COLO668 (cell line): ENCODE measurements around the gene NGRN.
"Not testable (repeated sequence)": the region's sequence is repeated elsewhere in the genome, so short reads cannot be mapped to it uniquely, and the experiment has no call there.

Source experiments
- DNase-seq: peaks from one replicate; lab custom pipeline; 2025; ENCODE audit not compliant: unreplicated experiment; lab: John Stamatoyannopoulos, UW

The NGRN gene

DNA sequence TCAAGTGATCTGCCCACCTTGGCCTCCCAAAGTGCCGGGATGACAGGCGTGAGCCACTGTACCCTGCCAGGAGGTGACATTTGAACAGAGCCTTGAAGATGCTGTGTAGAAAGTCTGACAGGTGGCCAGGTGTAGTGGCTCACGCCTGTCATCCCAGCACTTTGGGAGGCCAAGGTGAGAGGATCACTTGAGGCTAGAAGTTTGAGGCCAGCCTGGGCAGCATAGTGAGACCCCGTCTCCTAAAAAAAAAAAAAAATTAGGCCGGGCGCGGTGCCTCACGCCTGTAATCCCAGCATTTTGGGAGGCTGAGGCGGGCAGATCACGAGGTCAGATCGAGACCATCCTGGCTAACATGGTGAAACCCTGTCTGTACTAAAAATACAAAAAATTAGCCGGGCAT lies 13.0 kb downstream of the NGRN start:
- not testable (repeated sequence) for DNase-seq

DNA sequence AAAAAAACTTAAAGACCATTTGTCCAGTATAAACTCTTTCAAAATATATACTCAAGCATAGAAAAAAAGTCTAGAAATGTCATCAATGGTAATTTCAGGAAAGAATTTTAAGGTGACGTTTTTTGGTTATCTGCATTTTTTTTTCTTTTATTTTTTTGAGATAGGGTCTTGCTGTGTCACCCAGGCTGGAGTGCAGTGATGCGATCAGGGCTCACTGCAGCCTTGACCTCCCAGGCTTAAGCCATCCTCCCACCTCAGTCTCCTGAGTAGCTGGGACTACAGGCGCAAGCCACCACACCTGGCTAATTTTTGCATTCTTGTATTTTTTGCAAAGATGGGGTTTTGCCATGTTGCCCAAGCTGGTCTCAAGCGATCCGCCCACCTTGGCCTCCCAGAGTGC lies 15.3 kb downstream of the NGRN start:
- DNase-seq = not testable (repeated sequence)

DNA sequence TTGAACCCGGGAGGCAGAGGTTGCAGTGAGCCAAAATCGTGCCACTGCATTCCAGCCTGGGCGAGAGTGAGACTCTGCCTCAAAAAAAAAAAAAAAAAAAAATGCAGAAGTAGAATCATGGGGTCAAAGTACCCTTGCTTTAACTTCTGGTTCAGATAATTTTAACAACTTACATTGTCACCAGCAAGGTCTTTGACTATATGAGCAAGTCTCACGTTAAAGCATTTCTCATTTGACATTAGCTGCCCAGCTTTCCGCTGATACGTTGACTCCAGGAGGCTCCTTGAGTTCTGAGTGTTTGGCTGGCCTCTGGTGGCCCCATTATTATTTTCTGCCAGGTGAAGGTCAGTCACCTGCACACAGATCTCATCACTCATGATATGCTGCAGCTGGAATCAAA lies 16.2 kb downstream of the NGRN start:
- not testable (repeated sequence) for DNase-seq

DNA sequence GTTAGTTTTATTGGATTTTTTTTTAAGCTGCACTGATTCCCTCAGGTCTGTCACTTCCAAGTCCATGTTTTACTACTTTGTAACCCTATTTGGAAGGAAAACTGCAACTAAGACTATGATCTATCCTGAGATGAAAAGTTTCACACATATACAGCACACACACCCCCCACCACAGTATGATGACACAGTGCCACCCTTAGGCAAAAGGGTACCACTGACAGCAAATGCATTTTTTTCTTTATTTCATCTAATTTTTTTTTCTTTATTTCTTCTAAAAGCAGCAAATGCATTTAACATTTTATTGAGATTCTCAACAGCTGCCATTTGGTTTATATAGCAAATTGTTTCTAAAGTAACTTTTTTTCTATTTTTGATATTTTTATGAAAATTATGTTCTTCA lies 21.2 kb downstream of the NGRN start:
- DNase-seq = no peak

DNA sequence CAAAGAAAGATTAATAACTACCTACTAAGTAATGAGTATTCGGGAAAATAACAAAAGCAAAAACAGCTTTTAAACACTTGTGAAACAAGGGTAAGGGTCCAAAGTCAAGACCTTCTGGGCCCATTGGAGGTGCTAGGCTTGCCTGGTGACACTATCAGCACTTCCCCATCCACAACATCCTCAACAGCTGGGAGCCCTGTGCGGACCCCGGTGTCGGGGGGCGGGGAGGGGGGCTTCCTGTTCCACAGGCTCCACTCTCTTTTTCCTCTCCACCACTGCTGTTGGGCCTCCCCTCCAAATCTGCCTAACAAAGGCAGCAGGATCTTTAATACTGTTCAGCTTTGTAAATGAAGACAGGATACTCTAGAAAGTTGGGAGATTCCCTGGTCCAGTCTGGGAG lies 21.6 kb downstream of the NGRN start:
- no peak for DNase-seq

DNA sequence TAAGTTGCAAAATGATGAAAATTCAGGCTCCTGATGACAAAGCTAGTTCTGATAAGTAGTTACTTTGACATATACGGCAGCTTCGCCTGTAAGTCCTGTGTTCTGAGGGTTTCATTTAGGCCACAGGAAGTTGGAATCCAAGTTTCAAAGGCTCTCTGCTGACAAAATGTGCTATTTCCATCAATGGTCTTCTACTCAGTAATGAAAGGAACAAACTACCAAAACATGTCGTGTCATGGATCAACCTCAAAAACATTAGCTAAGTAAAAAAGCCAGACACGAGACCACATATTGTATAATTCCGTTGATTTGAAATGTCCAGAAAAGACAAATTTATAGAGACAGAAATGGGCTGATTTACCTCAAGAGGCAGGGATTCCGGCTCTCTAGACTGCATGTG lies 22.5 kb downstream of the NGRN start:
- DNase-seq = no peak

DNA sequence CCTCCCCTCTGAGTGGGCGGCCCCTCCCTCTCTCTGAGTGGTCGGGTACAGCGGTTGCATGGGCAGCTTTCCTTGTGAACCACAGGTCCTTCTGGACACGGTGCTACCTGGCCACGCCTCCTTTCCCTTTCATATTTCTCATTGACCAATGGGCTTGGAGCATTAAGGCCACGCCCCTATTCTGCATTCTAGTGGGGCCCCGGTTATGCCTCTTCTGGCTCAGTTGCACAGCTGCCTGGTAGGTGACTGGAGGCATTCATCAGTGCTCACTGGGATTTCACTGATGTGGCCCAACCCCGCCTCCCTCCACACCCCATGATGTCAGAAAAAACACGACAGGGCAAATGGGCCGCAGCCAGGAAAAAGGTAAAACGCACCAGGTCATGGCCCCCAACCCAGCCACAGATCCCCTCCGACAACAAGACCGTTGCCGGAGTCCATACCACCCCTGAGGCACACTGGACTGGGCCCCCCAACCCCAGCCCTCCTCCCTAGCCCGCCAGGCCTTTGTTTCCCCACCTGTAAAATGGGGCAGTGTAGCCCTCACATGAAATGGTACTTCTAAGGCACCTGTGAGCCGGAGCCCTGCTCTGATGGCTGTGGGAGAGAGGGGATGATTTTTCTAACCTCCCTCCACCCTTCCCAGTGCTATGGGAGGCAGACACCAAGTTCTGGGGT lies 26.3 kb downstream of the NGRN start:
- DNase-seq = peak; percentile 28

DNA sequence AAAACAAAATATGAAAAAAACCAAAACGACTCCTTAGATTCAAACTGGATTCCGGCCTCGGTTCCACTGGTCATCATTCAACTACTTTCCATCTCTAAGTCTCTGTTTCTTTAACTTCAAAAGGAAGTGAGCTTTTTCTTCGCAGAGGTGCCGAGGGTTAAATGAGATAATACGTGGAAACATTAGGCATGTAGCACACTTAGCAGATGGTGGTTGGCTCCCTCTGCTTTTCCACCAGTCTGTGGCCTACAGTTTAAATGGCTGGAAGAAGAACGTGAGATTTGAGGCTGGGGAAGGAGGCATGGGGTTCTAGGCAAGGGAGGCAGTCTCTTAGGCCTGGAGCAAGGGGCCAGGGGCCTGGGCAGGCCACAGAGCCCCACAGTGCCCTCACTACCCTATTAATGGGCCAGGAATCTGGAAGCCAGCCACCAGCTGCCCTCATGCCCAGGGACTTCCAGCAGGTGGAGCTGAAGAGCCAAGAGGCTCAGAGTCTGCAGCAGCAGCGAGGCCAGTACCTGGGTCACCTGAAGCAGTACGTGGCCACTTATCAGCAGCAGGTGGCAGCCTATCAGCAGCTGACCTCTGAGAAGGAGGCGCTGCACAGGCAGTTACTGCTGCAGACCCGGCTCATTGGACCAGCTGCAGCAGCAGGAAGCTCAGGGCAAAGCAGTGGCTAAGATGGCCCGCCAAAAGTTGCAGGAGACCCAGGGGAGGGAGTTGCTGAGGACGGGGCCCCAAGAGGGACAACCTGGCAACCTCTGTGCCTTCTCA lies 27.8 kb downstream of the NGRN start:
- DNase-seq = peak; percentile 94

DNA sequence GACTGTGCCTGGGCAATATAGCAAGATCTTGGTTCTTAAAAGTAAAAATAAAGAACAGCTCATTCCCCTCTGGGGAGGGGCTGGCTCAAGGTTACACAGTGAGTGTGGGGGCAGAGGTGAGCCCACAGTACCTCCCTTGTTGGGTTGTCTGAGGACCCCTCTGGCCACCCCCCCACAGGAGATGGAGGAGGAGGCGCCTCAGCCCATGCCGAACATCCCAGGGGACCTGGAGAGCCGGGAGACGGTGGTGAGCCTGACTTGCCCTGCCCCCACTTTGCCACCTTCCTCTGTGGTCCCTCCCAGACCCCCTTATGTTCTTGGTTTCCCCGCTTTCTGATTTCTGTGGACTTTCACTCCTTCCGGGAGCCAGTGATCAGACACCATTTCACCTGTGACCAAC lies 28.7 kb downstream of the NGRN start:
- DNase-seq = peak; percentile 16

DNA sequence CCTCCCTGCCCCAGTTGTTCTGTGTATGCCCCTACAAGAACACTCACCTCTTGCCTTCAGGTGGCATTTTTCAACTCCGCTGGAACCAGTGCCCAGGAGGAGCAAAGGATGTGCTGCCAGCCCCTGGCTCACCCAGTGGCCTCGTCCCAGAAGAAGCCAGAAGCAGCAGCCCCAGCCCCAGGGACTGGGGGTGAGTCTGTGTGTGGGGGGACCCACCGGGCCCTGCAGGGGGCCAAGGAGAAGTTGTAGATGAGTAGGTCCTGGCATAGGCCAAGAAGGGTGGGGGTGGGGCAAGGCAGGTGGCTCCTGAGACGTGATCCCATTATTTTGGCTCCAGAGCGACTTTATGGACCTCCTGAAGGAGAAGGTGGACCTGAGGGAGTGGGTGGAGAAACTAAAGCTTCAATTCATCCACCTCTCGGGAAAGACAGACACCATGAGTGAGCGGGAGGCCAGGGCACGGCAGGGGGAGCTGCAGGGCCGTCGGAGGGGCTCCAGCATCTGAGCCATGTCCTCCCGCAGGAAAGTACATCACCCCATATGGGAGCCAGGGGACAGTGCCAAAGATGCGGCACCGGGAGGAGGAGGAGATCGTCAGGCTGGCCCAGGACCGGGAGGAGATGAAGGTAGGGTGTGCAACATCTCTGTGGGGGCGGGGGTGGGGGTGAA lies 29.3 kb downstream of the NGRN start:
- peak; percentile 59 for DNase-seq

DNA sequence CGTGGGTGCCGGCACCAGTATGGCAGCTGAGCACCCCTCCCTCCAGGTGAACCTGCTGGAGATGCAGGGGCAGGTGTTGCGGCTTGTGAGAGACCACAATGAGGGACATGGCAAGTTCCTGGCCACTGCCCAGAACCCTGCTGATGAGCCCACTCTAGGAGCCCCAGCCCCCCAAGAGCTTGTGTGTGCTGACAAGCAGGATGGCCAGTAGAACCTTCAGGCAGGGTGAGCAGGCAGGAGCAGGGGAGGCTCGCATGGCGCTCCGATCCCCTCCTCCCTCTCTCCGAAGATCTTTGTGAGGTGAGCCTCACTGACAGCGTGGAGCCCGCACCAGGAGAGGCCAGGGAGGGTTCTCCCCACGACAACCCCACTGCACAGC lies 29.8 kb downstream of the NGRN start:
- peak; percentile 59 for DNase-seq

DNA sequence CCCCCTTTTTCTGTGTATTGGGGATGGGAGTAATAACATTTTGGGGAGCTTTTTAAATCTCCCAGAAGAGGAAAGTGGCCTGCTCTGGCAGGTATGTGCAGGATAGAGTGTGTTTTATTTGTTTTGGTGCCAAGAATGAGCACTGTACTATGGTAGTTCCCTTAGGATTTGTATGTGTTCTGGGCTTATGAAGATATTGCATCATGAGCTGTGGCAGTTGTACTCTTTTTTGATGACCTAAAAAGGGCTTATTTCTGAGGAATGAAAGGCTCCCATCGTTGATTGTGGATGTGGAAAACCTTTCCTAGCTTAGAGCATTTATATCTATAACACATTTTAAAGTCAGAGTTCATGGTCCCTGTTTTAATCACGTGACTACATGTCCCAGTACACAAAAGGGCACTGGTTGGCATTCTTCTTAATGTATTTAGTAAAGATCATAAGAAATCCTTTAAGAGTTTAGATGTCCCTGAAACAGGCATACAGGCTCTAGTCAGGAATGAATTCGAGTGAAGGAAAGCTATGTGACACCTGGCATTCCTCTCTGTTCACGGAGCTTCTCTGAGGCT lies 30.9 kb downstream of the NGRN start:
- DNase-seq = not testable (repeated sequence)

DNA sequence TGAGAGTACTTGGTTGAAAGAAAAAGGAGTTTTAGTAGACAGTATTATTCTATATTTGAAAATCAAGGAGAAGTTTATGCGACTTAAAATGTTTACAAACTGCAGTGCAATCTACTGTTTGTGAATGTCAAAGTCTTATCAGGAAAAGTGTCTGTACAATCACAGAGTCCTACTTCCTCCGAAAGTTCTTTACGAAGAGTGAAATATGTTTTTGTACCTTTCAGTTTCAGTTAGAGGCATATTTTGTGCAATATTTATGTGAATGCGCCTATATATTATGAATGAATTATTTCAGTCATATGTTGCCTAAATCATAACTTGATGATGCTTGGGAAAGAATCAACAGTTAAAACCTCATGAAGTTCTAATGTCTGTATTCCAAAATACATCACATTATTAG lies 31.5 kb downstream of the NGRN start:
- DNase-seq = no peak

DNA sequence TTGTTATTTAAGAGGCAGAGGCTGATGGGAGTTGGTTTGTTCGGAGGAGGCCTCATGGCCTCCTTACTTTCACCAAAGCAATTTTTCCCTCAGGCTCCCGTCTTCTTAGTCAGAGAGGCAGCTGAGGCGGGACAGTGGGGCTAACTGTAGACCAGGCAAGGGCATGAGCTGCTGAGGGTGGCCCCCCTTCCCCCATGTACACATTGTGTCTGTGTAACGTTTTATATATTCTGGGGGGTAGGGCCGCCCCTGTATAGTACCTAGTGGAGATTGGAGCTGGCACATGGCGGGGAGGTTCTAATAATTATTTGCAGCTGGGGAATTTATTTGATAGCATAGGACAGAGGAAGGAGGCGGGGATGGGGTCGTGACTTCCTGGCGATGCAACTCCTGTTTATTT lies 35.1 kb downstream of the NGRN start:
- DNase-seq = no peak

DNA sequence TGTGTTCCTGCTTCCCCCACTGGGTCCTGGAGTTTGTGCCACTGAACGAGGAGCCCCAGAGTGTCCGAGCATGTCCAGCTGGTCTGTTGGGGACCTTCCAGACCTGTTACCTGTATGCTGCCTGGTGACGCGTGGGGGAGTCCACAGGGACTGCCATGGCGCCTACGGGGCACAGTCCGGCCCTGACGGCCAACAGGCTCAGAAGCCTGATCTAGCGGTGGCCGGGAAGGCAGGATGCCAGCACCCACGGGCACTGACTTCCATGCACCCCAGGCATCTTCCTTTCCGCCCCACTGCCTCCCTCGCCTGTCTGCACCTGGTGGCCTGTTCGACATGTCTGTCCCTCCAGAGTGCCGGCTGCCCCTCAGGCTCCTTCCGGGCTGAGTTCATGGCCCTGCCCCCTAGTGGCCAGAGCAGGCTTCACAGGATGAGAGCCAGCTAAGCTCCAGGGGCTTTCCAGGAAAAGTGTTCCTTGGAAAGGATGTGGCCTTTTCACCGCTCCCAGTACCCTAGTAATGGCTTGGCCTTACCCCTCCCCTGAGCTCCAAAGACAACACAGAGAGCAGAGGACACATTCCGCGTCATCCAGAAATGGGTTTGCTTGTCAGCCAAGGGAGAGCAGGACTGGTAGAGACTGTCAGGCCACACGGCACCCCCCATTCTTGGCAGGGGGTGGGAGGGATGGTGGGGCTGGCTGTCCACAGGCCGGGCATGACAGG lies 35.7 kb downstream of the NGRN start:
- peak; percentile 73 for DNase-seq

DNA sequence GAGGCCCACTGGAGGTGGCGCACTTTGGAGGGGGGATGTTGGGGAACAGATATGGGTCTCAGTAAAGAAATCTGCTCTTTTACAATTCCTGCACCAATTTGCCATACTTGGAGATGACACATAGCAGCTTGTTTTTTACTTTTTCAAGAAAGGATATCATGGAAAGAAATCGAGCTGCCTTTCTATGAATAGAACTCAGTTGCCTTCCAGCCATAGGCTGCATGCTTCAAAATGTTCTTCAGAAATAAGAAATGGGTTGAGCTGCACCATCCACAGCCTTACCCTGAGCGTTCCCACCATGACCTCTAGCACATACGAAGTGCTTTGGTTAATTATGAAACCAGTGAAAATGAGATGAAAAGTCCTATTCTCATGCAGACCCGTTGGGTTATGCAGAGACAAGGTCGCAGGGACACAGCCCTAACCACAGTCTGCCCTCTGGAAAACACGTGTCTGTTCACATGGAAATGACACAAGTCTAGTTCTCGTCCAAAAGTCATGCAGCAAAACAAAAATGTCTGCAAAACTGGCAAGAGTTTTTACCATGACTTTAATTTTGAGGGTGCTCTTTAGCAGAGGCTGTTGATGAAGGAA lies 36.3 kb downstream of the NGRN start:
- DNase-seq = no peak

DNA sequence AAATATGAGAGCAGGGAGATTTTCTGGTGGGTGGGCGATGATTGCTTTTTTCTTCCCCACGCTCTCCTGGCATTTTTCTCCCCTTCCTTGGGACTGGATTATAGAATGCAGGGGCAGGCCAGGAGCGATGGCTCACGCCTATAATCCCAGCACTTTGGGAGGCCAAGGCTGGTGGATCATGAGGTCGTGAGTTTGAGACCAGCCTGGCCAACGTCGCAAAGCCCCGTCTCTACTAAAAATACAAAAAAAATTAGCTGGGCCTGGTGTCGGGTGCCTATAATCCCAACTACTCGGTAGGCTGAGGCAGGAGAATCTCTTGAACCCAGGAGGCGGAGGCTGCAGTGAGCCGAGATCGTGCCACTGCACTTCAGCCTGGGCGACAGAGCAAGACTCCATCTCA lies 39.9 kb downstream of the NGRN start:
- not testable (repeated sequence) for DNase-seq

DNA sequence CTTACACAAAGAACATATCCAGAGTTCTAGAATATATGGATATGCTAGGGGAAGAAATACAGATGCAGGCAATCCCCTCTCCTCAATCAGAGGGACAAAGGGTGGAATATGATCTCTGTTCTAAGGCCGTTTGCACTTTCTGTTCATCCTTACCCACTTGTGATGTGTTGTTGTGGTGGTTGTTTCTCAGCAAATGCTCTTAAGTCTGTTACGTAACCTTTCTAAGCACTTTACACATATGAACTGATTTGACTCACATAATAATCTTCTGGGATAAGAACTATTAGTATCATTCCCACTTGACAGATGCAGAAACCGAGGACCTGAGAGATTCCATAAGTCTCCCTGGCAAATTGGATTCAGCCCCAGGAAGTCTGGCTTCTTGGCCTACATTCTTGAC lies 40.5 kb downstream of the NGRN start:
- DNase-seq = no peak

DNA sequence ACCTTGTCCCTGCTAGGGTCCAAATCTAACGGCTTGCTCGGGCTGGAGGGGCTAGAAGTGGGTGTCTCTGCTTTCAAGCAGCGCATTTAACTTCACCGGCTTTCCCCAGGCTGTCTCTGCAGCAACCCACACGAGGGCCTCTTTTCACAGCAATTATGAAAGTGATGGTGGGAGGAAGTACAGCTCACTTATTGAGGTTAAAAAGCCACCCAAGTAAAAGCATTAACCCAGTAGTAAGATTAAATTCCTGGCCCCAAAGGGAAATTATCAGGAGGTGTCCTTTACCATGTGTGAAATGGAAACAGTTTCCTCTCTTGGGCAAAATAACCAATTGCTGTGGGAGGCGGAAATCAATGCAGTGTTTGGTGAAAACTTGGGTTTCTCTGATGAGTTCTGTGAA lies 41.1 kb downstream of the NGRN start:
- no peak for DNase-seq

DNA sequence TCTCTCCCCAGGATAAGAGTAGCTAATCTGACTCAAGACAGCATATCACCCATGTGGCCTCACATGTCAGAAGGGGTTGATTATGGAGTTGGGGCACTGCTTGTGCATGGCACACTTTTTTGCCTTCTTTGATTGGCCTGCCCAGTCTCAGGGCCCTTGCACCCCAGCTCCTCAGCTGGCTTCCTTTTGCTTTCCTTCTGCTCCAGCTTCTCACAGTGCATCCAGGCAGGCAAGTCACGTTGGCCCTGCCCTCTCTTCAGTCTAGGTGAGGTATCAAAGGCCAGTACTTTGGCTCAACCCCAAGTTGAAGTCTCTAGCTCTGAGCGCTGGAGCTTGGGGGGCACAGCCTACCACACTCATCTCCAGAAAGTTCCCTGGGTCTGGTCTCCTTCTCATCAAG lies 42.2 kb downstream of the NGRN start:
- DNase-seq = no peak

DNA sequence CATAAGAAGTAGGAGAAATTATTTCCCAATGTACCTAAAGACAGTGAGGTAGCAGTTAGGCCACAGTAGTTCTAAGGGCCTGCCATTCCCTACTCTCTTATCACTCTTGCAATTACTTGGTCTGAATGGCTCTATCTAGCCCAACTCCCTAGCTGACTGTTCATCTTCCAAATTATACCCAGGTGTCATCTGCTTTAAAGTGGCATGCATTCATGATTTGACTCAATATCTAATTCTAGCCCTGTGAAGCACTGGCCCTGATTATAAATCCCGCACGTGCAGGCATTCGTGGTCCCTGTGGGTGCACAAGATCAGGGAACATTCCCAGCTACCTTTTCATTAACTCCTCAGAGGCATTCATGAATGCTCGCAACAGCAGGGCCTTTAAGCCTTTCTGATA lies 43.5 kb downstream of the NGRN start:
- DNase-seq = no peak
